Astrocyte of the spinal cord (primary cell): ENCODE measurements around the gene TFAP2E.

ENCODE experiments used
- DNase-seq: peaks from one replicate; pipeline ENCODE4 v3.0.0; 2011; ENCODE audit warnings: low read depth, low spot score
- H3K4me3 ChIP-seq: 2 replicates; pipeline ENCODE4 v1.5.1; 2011; ENCODE audit warnings: low read depth, mild to moderate bottlenecking, low read length, moderate library complexity
- CTCF ChIP-seq: IDR thresholded peaks from 2 replicates; pipeline ENCODE4 v1.5.1; 2012; ENCODE audit warnings: low read depth, mild to moderate bottlenecking, low read length, inconsistent platforms
- in situ Hi-C: cut with HindIII; loops from 2 replicates; pipeline ENCODE4 v1.10.0; 2017; ENCODE audit warnings: low sequenced_read_pairs

TFAP2E gene

DNA sequence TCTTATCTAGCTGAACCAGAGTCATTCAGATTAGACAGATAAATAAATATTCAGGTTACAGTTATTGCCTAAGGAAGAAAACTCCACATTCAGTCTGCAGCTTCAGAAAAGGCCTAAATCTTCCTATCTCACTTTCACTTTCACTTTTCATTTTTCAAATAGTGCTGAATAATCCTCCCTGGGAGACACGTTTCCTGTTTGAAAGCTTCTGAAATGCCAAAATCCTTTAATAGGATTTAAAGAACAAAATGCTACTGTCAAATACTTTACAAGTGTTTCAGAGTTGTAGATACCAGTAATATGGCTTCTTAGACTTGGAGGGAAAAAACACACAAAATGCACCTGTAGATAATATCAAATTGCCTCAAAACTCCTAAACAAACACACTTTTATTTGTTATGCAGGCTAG, 64.3 kb downstream of the TFAP2E start:
- no peak for TF ChIP-seq CTCF
- in situ Hi-C loops, result no loop called here
- peak; percentile 69 for DNase-seq
- peak overlapping the region; percentile 29 for H3K4me3 ChIP-seq

DNA sequence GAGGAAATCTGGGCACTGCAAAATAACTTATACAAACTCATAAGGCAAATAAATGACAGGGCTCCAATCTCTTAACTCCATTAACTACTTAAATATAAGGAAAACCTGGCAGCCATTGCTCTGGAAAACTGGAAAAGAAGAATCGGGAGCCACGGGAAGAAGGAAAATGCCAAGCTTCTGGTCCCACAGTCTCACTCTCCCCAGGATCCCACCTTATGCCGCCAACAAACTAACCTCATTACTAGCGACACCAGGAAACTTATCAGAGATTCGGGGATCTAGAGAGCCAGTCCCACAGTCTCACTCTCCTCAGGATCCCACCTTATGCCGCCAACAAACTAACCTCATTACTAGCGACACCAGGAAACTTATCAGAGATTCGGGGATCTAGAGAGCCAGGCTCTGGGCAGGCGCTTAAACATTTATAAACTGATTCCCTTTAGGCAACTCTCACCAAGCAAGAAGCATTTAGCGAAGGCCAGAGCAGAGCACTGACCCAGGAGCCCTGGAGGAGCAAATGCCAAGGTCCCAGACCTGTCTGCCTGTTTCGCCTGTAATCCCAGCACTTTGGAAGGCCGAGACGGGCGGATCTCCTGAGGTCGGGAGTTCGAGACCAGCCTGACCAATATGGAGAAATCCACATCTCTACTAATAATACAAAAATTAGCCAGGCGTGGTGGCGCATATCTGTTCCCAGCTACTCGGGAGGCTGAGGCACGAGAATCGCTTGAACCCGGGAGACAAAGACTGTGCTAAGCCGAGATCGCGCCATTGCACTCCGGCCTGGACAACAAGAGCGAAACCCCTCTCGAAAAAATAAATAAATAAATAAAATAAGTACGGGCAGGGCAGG, 67.5 kb downstream of the TFAP2E start:
- no peak for DNase-seq
- peak overlapping the region; percentile 99 for H3K4me3 ChIP-seq
- no peak for TF ChIP-seq CTCF
- in situ Hi-C loops, result no loop called here

DNA sequence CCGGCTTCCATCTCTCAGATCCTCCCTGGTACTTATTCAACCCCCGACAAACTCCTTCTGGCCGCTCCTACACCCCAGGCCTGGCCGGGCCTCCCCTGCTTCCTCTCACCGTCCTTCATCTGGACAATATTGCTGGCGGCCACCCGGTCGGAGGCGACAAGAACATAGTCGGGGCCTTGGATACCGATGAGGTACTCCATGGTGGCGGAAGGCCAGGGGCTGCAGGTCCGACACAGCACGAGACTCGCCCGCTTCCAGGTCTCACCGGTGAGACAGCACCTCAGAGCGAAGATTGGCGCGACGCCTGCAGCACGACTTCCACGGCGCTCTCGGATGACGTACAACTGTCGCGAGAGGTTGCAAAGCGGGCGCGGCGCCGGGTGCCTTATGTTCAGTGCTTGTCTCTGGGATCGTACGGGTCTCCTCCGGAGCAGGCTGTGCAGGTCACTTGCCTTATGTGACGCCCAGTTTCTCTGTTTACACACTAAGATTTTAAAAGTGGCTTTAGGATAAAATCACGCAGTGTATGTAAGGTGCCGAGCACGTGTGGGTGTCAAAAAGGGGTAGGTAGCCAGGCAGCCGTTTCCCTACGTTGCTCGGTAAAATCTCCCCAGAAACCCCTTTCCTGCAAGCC, 68.2 kb downstream of the TFAP2E start, which contains the start of gene PSMB2:
Gene PSMB2, minus strand, starts transcription at position 294 of the 634 bp plus-strand sequence. Its CDS starts 94 bp downstream, at position 200.
- DNase-seq, result peak; percentile 96
- no peak for TF ChIP-seq CTCF
- peak within 1 kb of the TSS; percentile 99 for H3K4me3 ChIP-seq
- in situ Hi-C loops, result no loop called here

DNA sequence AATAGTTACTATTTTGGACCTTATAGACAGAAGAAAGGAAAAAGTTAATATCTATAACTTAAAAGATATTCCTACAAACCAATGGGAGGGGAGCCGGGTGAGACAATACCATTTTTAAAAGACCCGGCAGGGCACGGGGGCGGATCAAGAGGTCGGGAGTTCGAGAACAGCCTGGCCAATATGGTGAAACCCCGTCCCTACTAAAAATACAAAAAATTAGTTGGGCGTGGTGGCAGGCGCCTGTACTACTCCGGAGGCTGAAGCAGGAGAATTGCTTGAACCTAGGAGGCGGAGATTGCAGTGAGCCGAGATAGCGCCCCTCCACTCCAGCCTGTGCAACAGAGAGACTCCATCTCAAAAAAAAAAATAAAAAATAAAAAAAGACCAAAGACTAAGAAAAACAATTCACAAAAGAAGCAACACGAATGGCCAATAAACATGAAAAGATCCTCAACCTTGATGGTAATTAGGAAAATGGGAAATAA, 69.4 kb downstream of the TFAP2E start:
- TF ChIP-seq CTCF, result no peak
- no peak for DNase-seq
- in situ Hi-C loops, result no loop called here
- H3K4me3 ChIP-seq, result peak overlapping the region; percentile 99

DNA sequence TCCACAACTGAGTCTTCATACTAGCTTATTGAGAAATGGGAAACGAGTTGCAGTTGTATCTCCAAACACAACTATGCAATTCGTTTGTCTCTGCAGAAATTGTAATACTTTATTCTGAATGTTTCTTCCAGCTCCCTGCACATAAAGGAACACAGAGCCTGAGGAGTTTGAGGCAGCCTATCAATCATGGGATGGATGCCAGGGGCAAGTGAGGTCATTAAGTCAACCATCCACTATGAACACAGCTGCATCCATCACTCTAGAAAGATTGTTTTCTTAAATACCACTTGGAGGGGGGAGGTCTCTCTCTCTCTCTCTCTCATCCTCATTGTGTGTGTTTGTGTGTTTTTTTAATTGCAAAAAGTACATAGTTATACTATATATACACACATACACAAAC, 71.1 kb downstream of the TFAP2E start:
- no peak overlapping the region for H3K4me3 ChIP-seq
- no peak for DNase-seq
- in situ Hi-C loops, result no loop called here
- TF ChIP-seq CTCF, result no peak
